SU-DHL-6 (cell line): ENCODE results near the gene PLXNC1.
A peak's percentile ranks its signal among the peaks of the same experiment; 100 is the strongest.

Experiments
- H2AFZ ChIP-seq: fragments of 200-600 bp; sonication (generic); 2 replicates; pipeline ENCODE4 v1.6.1; 2014; ENCODE audit warnings: low read depth, mild to moderate bottlenecking, moderate library complexity, mixed read lengths, antibody characterized with exemption, low read length; ENCODE audit not compliant: severe bottlenecking
- H3F3A ChIP-seq: fragments of 200-600 bp; shearing (Covaris generic); 2 replicates; pipeline ENCODE4 v1.6.0; 2016; ENCODE audit warnings: antibody characterized with exemption, mild to moderate bottlenecking; ENCODE audit not compliant: insufficient read depth
- H3K27ac ChIP-seq: fragments of 200-600 bp; sonication (generic); 2 replicates; pipeline ENCODE4 v1.5.1; 2016; ENCODE audit warnings: low read depth, mild to moderate bottlenecking, low read length, moderate library complexity, mixed read lengths
- H3K27me3 ChIP-seq: fragments of 200-600 bp; sonication (generic), shearing (Covaris generic); 2 replicates; pipeline ENCODE4 v1.6.0; 2014; ENCODE audit warnings: mild to moderate bottlenecking, low read length
- H3K36me3 ChIP-seq: fragments of 200-600 bp; sonication (generic); 2 replicates; pipeline ENCODE4 v1.6.1; 2014; ENCODE audit warnings: mild to moderate bottlenecking, low read length, mixed read lengths
- H3K4me2 ChIP-seq: fragments of 300-600, 200-600 bp; shearing (Covaris generic), sonication (generic); 2 replicates; pipeline ENCODE4 v1.6.0; 2014; ENCODE audit warnings: low read length, low read depth, mild to moderate bottlenecking; ENCODE audit not compliant: poor library complexity, severe bottlenecking
- H3K4me3 ChIP-seq: fragments of 200-600 bp; sonication (generic); 2 replicates; pipeline ENCODE4 v1.5.1; 2014; ENCODE audit warnings: antibody characterized with exemption, low read length, mild to moderate bottlenecking, mixed read lengths; ENCODE audit not compliant: insufficient read depth, poor library complexity, severe bottlenecking
- H3K79me2 ChIP-seq: fragments of 200-600 bp; sonication (generic); 2 replicates; pipeline ENCODE4 v1.6.1; 2014; ENCODE audit warnings: mild to moderate bottlenecking, low read length, moderate library complexity; ENCODE audit not compliant: insufficient read depth
- H3K9ac ChIP-seq: fragments of 200-600 bp; sonication (generic); 2 replicates; pipeline ENCODE4 v1.7.0; 2014; ENCODE audit warnings: mild to moderate bottlenecking, low read length
- H3K9me2 ChIP-seq: fragments of 200-600 bp; sonication (generic); replicated peaks from 2 replicates; pipeline ENCODE4 v1.6.1; 2014; ENCODE audit warnings: low read length; ENCODE audit not compliant: insufficient read depth
- H3K9me3 ChIP-seq: fragments of 200-600 bp; sonication (generic); 2 replicates; pipeline ENCODE4 v1.6.1; 2014; ENCODE audit warnings: low read length, mixed read lengths; ENCODE audit not compliant: insufficient read depth
- H4K20me1 ChIP-seq: fragments of 200-600 bp; sonication (generic); 2 replicates; pipeline ENCODE4 v1.6.1; 2014; ENCODE audit warnings: low read depth, mild to moderate bottlenecking, antibody characterized with exemption, low read length, moderate library complexity, mixed read lengths
- EZH2phosphoT487 ChIP-seq: fragments of 200-600 bp; sonication (generic), shearing (Covaris generic); conservative IDR thresholded peaks from 2 replicates; pipeline ENCODE4 v1.6.1; 2018; ENCODE audit warnings: mild to moderate bottlenecking, antibody characterized with exemption, low read length, moderate library complexity, mixed read lengths
- TF ChIP-seq, protein P1 (sequence below): fragments of 200-600 bp; sonication (generic); IDR thresholded peaks from one replicate; pipeline ENCODE4 v1.5.1; 2017; ENCODE audit warnings: antibody characterized with exemption, mild to moderate bottlenecking, low read length, moderate library complexity; ENCODE audit not compliant: insufficient read depth, poor library complexity, severe bottlenecking

Gene PLXNC1

DNA sequence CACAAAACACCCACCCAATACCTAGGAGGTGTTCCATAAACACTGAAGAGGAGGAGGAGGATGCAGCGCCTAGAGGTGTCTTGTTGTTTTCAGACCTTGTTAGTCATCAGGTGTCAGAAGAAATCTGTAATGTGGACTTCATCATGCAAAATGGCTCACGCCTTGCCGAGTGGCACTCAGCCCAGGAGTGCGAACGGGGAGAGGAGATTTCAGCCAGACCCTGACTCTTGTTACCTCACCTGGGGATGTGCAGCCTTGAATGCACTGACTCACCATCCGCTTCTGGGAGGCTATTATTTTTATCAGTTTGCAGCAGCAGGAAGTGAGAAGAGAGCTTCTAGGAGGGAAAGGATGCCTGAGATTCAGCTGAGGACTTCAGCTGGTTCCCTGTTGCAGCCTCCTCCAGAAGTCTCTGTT, 48.2 kb upstream of the PLXNC1 start:
- Histone ChIP-seq H3K27ac (no peak overlapping the region), H3K4me2 (no peak overlapping the region), H4K20me1 (no peaks in the 10 kb centered on the region), H3K4me3 (no peak overlapping the region), H2AFZ (no peak overlapping the region), H3K9ac (no peak overlapping the region), H3K27me3 (no peaks in the 10 kb centered on the region), H3K9me2 (no peaks in the 10 kb centered on the region), H3F3A (no peaks in the 10 kb centered on the region), H3K9me3 (no peaks in the 10 kb centered on the region), H3K79me2 (no peaks in the 10 kb centered on the region), H3K36me3 (no peaks in the 10 kb centered on the region)
- TF ChIP-seq, protein P1, sequence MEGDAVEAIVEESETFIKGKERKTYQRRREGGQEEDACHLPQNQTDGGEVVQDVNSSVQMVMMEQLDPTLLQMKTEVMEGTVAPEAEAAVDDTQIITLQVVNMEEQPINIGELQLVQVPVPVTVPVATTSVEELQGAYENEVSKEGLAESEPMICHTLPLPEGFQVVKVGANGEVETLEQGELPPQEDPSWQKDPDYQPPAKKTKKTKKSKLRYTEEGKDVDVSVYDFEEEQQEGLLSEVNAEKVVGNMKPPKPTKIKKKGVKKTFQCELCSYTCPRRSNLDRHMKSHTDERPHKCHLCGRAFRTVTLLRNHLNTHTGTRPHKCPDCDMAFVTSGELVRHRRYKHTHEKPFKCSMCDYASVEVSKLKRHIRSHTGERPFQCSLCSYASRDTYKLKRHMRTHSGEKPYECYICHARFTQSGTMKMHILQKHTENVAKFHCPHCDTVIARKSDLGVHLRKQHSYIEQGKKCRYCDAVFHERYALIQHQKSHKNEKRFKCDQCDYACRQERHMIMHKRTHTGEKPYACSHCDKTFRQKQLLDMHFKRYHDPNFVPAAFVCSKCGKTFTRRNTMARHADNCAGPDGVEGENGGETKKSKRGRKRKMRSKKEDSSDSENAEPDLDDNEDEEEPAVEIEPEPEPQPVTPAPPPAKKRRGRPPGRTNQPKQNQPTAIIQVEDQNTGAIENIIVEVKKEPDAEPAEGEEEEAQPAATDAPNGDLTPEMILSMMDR, result no peak
- no peak for TF ChIP-seq EZH2phosphoT487

DNA sequence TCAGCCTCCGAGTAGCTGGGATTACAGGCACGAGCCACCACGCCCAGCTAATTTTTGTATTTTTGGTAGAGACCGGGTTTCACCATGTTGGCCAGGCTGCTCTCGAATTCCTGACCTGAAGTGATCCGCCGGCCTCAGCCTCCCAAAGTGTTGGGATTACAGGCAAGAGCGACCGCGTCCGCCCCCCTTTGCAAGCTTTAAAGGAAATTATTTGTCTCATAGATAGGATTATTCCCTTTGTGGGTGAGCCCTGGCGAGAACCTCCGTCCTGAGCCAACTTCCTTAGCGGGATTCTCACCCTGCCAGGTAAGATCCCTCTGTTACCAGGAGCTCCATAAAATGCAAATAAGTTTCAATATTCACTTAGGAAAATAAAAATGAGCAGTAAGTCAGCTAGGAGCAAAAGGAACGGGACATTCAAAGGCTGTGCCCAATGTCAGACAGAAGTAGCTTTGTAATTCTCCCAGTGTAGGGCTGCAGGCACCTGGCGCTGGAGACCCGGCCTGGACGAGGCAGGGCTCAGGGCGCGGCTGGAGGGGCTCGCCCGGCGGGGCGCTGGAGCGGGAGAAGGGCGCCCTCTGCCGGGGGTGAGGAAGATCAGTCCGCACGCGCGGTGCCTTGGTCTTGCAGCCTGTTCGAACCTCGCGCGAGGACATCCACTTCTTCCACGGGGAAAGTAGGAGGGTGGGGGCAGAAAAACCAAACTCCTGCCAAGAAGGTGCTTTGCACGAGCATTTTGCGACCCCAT, 47.2 kb upstream of the PLXNC1 start:
- H2AFZ ChIP-seq, result no peak overlapping the region
- no peak overlapping the region for H3K4me3 ChIP-seq
- H4K20me1 ChIP-seq, result no peaks in the 10 kb centered on the region
- no peaks in the 10 kb centered on the region for H3K79me2 ChIP-seq
- H3K4me2 ChIP-seq, result peak overlapping the region; percentile 35
- H3K27me3 ChIP-seq, result no peaks in the 10 kb centered on the region
- no peaks in the 10 kb centered on the region for H3K36me3 ChIP-seq
- no peaks in the 10 kb centered on the region for H3F3A ChIP-seq
- H3K9ac ChIP-seq, result no peak overlapping the region
- no peak overlapping the region for H3K27ac ChIP-seq
- no peaks in the 10 kb centered on the region for H3K9me2 ChIP-seq
- no peak for TF ChIP-seq EZH2phosphoT487
- TF ChIP-seq, protein P1, result peak; percentile 66
- H3K9me3 ChIP-seq, result no peaks in the 10 kb centered on the region

DNA sequence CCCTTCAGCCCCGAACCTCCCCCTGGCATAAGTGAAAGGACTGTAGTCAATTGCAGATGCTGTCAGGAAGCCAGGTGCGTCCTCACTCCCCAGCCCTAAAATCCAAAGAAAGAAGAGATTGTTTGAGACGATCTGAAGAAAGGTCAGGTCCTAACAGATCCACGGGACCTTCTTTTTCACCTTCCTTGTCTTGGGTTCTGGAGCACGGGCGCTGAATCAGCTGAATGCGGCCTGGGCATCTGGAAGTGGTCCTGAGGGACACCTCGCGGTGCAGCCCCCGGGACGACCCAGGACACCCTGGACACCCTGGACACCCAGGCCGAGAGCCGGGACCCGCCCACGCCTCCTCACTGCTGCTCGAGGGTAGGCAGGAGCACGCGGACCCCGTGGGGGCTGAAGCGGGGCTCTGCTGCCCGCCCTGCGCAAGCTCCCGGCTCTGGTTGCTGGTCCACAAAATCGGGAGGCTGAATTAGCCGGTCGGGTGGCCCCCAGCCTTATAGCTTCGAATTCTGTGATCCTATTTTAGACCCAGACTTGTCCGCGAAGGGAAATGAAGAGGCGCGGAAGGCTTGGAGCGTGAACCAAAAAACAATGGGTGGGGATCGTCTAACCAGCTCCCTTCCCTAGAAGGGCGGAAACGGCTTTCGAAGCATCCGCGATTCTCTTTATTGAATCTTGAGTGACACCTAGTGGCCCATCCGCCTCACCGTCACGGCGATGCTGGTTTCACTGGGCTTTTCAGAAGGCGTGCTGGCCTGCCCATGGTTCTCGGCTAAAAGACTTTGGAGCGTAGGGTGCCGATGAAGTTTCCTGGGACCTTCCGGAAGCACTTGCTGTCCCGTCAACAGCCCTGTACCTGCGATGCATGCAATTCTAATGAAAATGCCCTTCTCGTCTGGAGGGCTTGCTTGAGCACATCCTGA, 46.4 kb upstream of the PLXNC1 start:
- H3F3A ChIP-seq, result no peaks in the 10 kb centered on the region
- no peak overlapping the region for H3K4me3 ChIP-seq
- no peak overlapping the region for H2AFZ ChIP-seq
- H3K36me3 ChIP-seq, result no peaks in the 10 kb centered on the region
- peak overlapping the region; percentile 35 for H3K4me2 ChIP-seq
- no peaks in the 10 kb centered on the region for H4K20me1 ChIP-seq
- no peak overlapping the region for H3K27ac ChIP-seq
- H3K79me2 ChIP-seq, result no peaks in the 10 kb centered on the region
- H3K9me3 ChIP-seq, result no peaks in the 10 kb centered on the region
- TF ChIP-seq EZH2phosphoT487, result 0 out of 2 replicates have a peak, but pooled peaks have one; percentile 93
- TF ChIP-seq, protein P1, result peak; percentile 66
- H3K9me2 ChIP-seq, result no peaks in the 10 kb centered on the region
- H3K9ac ChIP-seq, result no peak overlapping the region
- H3K27me3 ChIP-seq, result no peaks in the 10 kb centered on the region
